NOMO-1 treated with DMSO at 0.1 percent for 48 hours (cell line): ENCODE data around the gene ARAP1.
A peak's percentile ranks its signal among the peaks of the same experiment; 100 is the strongest.

Source experiments
- DNase-seq: peaks from one replicate; lab custom pipeline; 2025; ENCODE audit not compliant: unreplicated experiment; lab: John Stamatoyannopoulos, UW

Gene ARAP1

GRCh38 chr11:72744474-72744873 is 7.7 kb downstream of the ARAP1 start:
- DNase-seq: no peak

- no peak for DNase-seq
Observed at GRCh38 chr11:72743321-72744221, 8.6 kb downstream of the ARAP1 start.

GRCh38 chr11:72742513-72743320 is 9.5 kb downstream of the ARAP1 start:
- no peak for DNase-seq

- peak; percentile 32 for DNase-seq
Observed at GRCh38 chr11:72741849-72742512, 10.2 kb downstream of the ARAP1 start.

- DNase-seq: peak; percentile 66
Observed at GRCh38 chr11:72741429-72741833, 10.8 kb downstream of the ARAP1 start.

GRCh38 chr11:72740562-72741428 is 11.4 kb downstream of the ARAP1 start:
- no peak for DNase-seq

- peak; percentile 21 for DNase-seq
Observed at GRCh38 chr11:72740060-72740424, 12.2 kb downstream of the ARAP1 start.

GRCh38 chr11:72739240-72740059 is 12.8 kb downstream of the ARAP1 start:
- peak; percentile 9 for DNase-seq

GRCh38 chr11:72738199-72739141 is 13.7 kb downstream of the ARAP1 start:
- peak; percentile 75 for DNase-seq

- DNase-seq: no peak
Observed at GRCh38 chr11:72737336-72737735, 14.9 kb downstream of the ARAP1 start.

GRCh38 chr11:72736452-72737069 is 15.6 kb downstream of the ARAP1 start:
- DNase-seq: peak; percentile 91

GRCh38 chr11:72735495-72736027 is 16.6 kb downstream of the ARAP1 start:
- DNase-seq: no peak

- DNase-seq: no peak
Observed at GRCh38 chr11:72732329-72732728, 19.9 kb downstream of the ARAP1 start.

GRCh38 chr11:72730737-72731136 is 21.5 kb downstream of the ARAP1 start:
- peak; percentile 40 for DNase-seq

- DNase-seq: no peak
Observed at GRCh38 chr11:72730243-72730642, 22.0 kb downstream of the ARAP1 start.

- peak; percentile 9 for DNase-seq
Observed at GRCh38 chr11:72727521-72727920, 24.7 kb downstream of the ARAP1 start.

- no peak for DNase-seq
Observed at GRCh38 chr11:72726266-72727220, 25.7 kb downstream of the ARAP1 start.
